ENCODE measurements around the gene PKIB.

PKIB gene

GRCh38 chr6:122709922-122710512 lies 99.8 kb downstream of the PKIB start:
- no peaks in the 10 kb centered on the region for H3K79me2 ChIP-seq (ENCODE audit: low read length)
- no peak overlapping the region for H3K27ac ChIP-seq (ENCODE audit: low read length)
- no peak overlapping the region for H3K9ac ChIP-seq (ENCODE audit: low read length)
- TF ChIP-seq, protein P1, sequence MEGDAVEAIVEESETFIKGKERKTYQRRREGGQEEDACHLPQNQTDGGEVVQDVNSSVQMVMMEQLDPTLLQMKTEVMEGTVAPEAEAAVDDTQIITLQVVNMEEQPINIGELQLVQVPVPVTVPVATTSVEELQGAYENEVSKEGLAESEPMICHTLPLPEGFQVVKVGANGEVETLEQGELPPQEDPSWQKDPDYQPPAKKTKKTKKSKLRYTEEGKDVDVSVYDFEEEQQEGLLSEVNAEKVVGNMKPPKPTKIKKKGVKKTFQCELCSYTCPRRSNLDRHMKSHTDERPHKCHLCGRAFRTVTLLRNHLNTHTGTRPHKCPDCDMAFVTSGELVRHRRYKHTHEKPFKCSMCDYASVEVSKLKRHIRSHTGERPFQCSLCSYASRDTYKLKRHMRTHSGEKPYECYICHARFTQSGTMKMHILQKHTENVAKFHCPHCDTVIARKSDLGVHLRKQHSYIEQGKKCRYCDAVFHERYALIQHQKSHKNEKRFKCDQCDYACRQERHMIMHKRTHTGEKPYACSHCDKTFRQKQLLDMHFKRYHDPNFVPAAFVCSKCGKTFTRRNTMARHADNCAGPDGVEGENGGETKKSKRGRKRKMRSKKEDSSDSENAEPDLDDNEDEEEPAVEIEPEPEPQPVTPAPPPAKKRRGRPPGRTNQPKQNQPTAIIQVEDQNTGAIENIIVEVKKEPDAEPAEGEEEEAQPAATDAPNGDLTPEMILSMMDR (IDR thresholded peaks at IDR 0.05; ENCODE audit: low read depth, low read length) = no peak
- TF ChIP-seq EZH2phosphoT487 (IDR thresholded peaks at IDR 0.05; ENCODE audit: low read depth) = no peak
- H4K20me1 ChIP-seq (ENCODE audit: insufficient read depth, low read length) = no peaks in the 10 kb centered on the region
- peak overlapping the region; percentile 37 for H3K4me2 ChIP-seq (ENCODE audit: low read length)
- H3K4me1 ChIP-seq (ENCODE audit: low read length) = peaks cover 26% of the 10 kb centered on the region
- H3K36me3 ChIP-seq (replicated peaks; ENCODE audit: low read depth, low read length) = no peaks in the 10 kb centered on the region
- H3K27me3 ChIP-seq (ENCODE audit: low read depth, low read length) = no peaks in the 10 kb centered on the region
- H3K9me3 ChIP-seq (ENCODE audit: insufficient read depth, low read length) = no peaks in the 10 kb centered on the region
- H2AFZ ChIP-seq (ENCODE audit: low read depth, low read length) = no peak overlapping the region
- H3K4me3 ChIP-seq (ENCODE audit: low read length) = no peak overlapping the region

- Histone ChIP-seq H3K9ac (ENCODE audit: low read length) (no peak overlapping the region), H3K4me3 (ENCODE audit: low read length) (no peak overlapping the region), H3K27ac (ENCODE audit: low read length) (no peak overlapping the region), H3K36me3 (replicated peaks; ENCODE audit: low read depth, low read length) (no peaks in the 10 kb centered on the region), H3K4me2 (ENCODE audit: low read length) (no peak overlapping the region), H2AFZ (ENCODE audit: low read depth, low read length) (no peak overlapping the region), H3K79me2 (ENCODE audit: low read length) (no peaks in the 10 kb centered on the region), H3K27me3 (ENCODE audit: low read depth, low read length) (no peaks in the 10 kb centered on the region), H3K9me3 (ENCODE audit: insufficient read depth, low read length) (no peaks in the 10 kb centered on the region), H4K20me1 (ENCODE audit: insufficient read depth, low read length) (no peaks in the 10 kb centered on the region), H3K4me1 (ENCODE audit: low read length) (peaks cover 26% of the 10 kb centered on the region)
- TF ChIP-seq, protein P1 (IDR thresholded peaks at IDR 0.05; ENCODE audit: low read depth, low read length) = no peak
- no peak for TF ChIP-seq EZH2phosphoT487 (IDR thresholded peaks at IDR 0.05; ENCODE audit: low read depth)
Measured at GRCh38 chr6:122710908-122711635, 100.9 kb downstream of the PKIB start.

DNA sequence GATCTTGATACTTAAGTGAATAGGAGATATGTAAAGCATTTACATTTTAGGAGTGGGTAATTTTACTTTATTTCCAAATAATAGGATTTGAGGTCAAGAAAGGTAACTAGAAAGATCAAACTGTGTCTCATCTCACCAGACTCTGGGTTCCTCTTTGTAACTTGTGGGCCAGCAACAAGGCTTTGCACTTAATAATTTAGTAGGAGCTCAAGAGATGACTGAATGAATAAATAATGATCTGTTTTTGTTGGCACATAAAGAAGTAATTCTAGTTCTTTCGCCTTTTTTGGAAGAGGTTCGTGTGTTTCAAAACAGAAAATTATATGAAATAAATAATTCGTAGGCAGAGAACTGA lies 101.9 kb downstream of the PKIB start:
- Histone ChIP-seq H3K27ac (ENCODE audit: low read length) (no peak overlapping the region), H3K79me2 (ENCODE audit: low read length) (no peaks in the 10 kb centered on the region), H4K20me1 (ENCODE audit: insufficient read depth, low read length) (no peaks in the 10 kb centered on the region), H2AFZ (ENCODE audit: low read depth, low read length) (no peak overlapping the region), H3K4me1 (ENCODE audit: low read length) (peaks cover 26% of the 10 kb centered on the region), H3K9me3 (ENCODE audit: insufficient read depth, low read length) (no peaks in the 10 kb centered on the region), H3K4me2 (ENCODE audit: low read length) (no peak overlapping the region), H3K36me3 (replicated peaks; ENCODE audit: low read depth, low read length) (no peaks in the 10 kb centered on the region), H3K9ac (ENCODE audit: low read length) (no peak overlapping the region), H3K27me3 (ENCODE audit: low read depth, low read length) (no peaks in the 10 kb centered on the region), H3K4me3 (ENCODE audit: low read length) (no peak overlapping the region)
- TF ChIP-seq, protein P1 (IDR thresholded peaks at IDR 0.05; ENCODE audit: low read depth, low read length) = no peak
- no peak for TF ChIP-seq EZH2phosphoT487 (IDR thresholded peaks at IDR 0.05; ENCODE audit: low read depth)

GRCh38 chr6:122712448-122713137 lies 102.4 kb downstream of the PKIB start:
- H3K9ac ChIP-seq (ENCODE audit: low read length) = no peak overlapping the region
- H3K79me2 ChIP-seq (ENCODE audit: low read length) = no peaks in the 10 kb centered on the region
- no peak overlapping the region for H3K4me3 ChIP-seq (ENCODE audit: low read length)
- H3K4me2 ChIP-seq (ENCODE audit: low read length) = peak overlapping the region; percentile 3; the same call in 1 of the 2 replicates
- H3K27me3 ChIP-seq (ENCODE audit: low read depth, low read length) = no peaks in the 10 kb centered on the region
- no peak overlapping the region for H3K27ac ChIP-seq (ENCODE audit: low read length)
- H4K20me1 ChIP-seq (ENCODE audit: insufficient read depth, low read length) = no peaks in the 10 kb centered on the region
- no peaks in the 10 kb centered on the region for H3K36me3 ChIP-seq (replicated peaks; ENCODE audit: low read depth, low read length)
- H2AFZ ChIP-seq (ENCODE audit: low read depth, low read length) = no peak overlapping the region
- TF ChIP-seq EZH2phosphoT487 (IDR thresholded peaks at IDR 0.05; ENCODE audit: low read depth) = no peak
- TF ChIP-seq, protein P1 (IDR thresholded peaks at IDR 0.05; ENCODE audit: low read depth, low read length) = no peak
- H3K9me3 ChIP-seq (ENCODE audit: insufficient read depth, low read length) = no peaks in the 10 kb centered on the region
- H3K4me1 ChIP-seq (ENCODE audit: low read length) = peaks cover 26% of the 10 kb centered on the region
